ENCODE results near the gene VPS35L.
A peak's percentile ranks its signal among the peaks of the same experiment; 100 is the strongest.

VPS35L gene, protein sequence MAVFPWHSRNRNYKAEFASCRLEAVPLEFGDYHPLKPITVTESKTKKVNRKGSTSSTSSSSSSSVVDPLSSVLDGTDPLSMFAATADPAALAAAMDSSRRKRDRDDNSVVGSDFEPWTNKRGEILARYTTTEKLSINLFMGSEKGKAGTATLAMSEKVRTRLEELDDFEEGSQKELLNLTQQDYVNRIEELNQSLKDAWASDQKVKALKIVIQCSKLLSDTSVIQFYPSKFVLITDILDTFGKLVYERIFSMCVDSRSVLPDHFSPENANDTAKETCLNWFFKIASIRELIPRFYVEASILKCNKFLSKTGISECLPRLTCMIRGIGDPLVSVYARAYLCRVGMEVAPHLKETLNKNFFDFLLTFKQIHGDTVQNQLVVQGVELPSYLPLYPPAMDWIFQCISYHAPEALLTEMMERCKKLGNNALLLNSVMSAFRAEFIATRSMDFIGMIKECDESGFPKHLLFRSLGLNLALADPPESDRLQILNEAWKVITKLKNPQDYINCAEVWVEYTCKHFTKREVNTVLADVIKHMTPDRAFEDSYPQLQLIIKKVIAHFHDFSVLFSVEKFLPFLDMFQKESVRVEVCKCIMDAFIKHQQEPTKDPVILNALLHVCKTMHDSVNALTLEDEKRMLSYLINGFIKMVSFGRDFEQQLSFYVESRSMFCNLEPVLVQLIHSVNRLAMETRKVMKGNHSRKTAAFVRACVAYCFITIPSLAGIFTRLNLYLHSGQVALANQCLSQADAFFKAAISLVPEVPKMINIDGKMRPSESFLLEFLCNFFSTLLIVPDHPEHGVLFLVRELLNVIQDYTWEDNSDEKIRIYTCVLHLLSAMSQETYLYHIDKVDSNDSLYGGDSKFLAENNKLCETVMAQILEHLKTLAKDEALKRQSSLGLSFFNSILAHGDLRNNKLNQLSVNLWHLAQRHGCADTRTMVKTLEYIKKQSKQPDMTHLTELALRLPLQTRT

DNA sequence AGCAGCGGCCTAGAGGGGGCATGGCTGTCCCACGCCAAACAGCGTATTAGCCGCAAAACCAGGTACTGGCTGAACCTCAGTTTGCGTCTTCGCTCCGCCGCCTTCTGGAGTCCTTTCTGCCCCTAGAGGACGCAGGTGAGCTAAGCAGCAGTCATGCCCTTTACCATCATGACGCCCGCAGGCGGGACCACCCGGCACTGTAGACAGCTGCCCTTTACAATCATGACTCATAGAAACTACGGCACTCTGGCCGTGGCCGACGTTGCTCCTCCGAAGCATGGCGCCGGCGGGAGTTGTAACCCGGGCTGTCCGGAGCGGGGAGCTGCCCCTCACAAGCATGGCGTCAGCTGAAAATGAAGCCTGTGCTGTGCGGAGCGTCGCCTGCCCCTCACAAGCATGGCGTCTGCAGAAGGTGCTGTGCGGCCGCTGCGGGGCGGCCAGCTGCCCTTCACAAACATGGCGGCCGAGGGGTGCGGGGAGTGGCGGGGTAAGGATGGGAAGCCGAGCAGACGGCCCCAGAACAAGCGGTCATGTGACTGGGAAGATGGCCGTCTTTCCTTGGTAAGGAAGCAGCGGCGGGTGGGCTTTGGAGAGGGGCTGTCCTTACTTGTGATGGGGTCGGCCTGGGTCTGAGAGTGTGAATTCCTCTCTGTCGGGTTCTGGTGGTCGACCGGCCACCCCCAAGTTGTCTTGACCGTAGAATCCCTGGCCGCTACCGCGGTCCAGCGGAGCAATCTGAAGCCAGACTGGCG lies at the start of gene VPS35L:
TSS of gene VPS35L (plus strand) at position 518 of the 752 bp plus-strand sequence. CDS start at position 545, 27 bp downstream.
- peak; percentile 92 to 95 for DNase-seq (ENCODE audit: low read depth in 2 of 2)

DNA sequence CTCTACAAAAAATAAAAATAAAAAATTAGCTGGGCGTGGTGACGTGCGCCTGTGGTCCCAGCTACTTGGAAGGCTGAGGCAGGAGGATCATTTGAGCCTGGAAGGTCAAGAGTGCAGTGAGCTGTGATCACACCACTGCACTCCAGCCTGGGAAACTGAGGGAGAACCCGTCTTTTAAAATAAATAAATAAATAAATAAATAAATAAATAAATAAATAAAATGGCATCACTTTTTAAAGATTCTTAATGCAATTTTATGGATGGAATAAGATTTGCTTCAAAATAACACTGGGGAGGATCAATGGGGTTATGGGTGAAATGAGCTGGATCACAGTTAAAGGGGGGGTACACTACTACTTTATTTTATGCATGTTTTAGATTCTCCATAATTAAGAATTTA lies 48.5 kb upstream of the VPS35L start:
- no peak for DNase-seq (ENCODE audit: low read depth in 2 of 2)

DNA sequence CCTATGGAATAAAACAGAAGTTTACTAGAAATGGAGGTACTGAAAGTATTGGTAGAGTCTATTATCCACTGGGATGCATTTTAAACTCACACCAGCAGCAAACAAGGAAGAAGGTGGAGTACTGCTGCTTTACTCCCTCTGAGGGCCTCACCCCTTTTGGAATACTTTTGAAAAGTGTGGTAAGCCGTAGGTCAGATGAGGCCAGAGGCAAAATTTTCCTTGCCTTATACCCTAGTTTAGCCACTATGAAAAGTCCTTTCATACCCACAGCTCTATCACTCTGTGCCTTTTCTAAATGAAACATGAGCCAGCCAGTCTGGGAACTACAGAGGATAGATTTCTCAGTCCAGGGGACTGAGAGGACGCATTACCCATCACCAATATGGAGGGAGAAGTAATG lies 47.6 kb upstream of the VPS35L start:
- no peak for DNase-seq (ENCODE audit: low read depth in 2 of 2)

DNA sequence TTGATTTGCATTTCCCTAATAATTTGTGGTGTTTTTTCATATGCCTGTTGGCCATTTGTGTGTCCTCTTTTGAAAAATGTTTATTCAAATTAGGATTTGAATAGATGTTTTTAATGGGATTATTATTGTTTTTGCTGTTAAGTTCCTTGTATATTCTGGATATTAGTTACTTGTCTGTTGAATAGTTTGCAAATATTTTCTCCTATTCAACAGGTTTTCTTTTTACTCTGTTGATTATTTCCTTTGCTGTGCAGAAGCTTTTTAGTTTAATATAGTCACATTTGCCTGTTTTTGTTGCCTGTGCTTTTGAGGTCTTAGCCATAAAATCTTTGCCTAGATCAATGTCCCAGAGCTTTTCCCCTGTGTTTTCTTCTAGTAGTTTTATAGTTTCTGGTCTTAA lies 43.2 kb upstream of the VPS35L start:
- no peak for DNase-seq (ENCODE audit: low read depth in 2 of 2)

DNA sequence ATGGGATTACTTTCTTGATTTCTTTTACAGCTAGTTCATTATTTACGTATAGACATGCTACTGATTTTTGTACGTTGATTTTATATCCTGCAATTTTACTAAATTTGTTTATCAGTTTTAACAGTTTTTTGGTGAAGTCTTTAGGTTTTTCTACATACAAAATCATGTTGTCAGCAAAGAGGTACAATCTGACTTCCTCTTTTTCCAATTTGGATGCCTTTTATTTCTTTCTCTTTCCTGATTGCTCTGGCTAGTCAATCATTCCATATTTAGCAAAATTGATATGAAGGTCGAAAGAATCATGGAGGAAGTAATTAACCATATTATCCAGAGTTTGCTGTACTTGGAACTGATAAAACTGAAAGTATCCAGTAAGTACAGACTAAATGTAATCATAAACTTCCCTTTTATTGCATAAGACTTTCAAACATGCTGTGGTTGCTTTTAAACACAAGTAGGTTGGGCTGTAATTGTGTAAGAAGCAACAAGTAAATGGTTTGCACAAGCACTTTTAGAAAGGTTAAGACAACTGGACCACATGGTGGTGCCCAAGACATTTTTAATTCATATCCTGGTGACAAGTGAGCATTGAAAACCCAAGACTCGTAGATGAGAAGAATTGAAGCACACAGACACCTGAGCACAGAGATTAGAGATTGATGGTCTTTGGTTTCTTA lies 42.0 kb upstream of the VPS35L start:
- no peak for DNase-seq (ENCODE audit: low read depth in 2 of 2)

DNA sequence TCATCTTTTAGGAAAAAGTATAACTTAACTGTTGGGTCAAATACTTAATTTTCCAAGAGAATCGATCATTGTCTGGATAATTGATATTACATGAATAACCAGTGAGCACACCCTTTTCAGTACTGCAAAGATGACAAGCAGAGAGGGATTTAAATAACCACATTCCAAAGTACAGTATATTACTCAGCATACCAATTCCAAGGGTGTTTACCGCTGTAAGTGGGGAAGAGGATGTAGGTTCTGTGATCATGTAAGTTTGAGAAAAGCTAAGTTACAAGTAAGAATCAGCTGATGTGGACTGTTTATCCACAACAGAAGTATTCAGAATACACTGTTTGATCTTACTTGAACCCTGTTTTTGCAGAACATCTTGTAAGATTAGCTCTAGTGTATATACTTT lies 39.7 kb upstream of the VPS35L start:
- no peak for DNase-seq (ENCODE audit: low read depth in 2 of 2)

DNA sequence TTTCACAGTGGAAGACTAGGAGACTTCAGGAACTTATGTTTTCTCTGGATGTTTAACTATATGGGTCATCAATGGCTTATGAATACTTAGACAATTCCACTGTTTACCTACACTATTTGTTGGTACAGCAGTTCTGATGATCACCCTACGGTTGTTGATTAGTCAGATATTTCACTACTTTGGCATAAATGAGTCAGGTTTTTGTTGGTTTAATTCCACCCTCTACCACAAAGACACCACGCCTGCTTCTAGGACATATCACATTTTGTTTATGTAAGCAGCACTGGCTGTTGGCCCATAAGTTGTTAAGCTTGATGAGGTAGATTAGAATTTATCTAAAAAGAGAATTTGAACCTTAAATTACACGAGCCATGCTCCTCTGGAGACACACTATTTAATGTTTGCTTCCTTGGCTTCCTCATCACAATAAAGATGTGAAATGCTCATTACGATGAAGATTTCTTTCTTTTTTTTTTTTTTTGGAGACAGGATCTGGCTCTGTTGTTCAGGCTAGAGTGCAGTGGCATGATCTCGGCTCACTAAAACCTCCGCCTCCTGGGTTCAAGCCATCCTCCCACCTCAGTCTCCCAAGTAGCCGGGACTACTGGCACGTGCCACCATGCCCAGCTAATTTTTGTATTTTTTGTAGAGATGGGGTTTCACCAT lies 37.9 kb upstream of the VPS35L start:
- no peak for DNase-seq (ENCODE audit: low read depth in 2 of 2)

DNA sequence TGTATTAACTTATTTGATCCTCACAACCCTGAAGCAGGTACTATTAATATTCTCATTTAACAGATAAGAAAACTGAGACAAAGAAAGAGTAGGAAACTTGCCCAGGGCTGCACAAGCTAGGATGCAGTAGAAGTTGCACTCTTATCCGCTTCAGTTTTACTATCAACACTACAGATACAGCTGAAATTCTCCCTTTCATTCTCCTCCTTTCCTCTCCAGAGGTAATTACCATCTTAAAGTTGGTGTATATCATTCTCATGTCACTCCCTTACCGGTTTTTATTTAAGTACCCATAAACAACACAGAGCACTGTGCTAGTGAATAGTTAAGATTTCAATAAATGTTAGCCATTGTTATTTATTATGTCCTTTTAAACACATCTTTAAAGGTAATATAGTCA lies 37.1 kb upstream of the VPS35L start:
- DNase-seq (ENCODE audit: low read depth in 2 of 2): no peak

DNA sequence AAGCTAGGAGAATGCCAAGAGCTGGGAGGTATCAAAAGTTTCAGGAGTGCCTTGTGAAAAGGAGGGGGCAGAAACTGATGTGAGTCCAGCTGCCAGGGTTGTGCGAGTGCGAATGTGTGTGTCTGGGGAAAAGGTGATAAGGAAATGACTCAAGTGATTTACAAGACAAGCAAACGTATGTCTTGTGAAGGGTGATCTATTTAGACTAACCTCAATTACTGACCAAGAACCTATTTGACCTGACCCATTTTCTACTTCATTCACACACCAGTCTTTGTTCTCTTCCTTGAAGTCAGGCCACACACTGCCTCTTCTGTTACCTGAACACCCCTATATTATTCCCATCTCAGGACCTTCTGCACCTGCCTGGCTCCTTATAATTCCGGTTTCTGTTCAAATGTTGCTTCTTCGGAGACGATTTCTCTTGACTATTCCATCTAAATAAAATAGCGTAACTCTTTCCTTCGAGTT lies 34.6 kb upstream of the VPS35L start:
- no peak for DNase-seq (ENCODE audit: low read depth in 2 of 2)

DNA sequence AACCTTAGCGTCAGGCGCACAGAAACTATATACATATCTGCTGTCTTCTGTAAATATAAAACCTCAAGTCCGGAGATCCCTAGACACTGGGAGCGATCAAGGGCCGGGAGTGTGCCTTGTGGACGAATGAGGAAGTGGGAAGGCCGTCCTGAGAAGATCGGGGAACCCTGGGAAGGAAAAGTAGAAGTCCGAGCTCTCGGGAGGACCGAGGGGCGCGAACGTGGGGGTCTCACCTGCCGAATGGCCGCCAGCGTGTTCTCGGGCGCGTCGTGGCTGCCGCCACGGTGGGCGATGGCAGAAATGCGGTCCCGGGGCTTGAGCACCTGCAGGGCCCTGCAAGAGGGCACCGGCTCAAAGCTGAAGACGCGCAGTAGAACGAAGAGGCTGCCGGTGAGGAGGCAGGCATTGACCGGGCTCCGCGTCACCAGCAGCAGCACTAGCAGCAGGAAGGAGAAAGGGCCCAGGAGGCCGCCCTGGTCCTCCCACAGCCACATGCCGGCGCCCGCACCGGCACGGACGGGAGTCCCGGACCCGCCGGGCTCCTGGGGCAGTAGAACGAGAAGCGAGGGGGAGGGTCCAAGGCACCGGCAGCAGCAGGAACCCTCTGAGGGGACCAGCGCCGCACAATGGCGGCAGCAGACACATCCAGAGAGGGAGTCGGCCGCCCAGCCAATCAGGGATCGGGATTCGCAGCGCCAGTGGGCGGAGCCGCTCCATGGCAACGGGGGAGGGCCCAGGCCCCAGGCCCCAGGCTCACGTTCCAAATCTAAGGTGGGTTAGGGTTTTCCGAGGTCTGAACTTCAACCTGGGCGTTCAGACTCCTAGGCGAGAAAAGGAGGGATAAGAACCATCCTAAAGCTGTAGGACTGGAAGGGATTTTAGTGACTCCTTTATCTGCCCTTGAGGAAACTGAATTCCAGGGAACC lies 33.8 kb upstream of the VPS35L start, which contains the start of gene GDE1:
TSS of gene GDE1 (minus strand) at position 628 of the 926 bp plus-strand sequence. CDS start at position 494, 134 bp downstream.
- peak; percentile 89 to 92 for DNase-seq (ENCODE audit: low read depth in 2 of 2)

DNA sequence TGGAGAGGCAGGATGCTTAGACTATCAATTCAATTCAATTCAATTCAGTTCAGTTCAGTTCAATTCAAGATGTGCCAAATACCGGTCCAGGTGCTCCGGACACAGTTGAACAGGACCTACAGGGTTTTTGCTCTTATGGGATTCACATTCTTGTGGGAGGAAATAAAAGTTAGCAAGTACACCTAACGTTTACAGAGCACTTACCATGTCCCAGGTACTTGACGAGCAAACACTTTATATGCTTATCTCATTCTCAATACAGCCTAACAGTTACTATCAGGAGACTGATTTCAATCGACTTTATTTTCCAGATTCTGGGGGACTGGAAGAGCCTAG lies 33.1 kb upstream of the VPS35L start:
- no peak for DNase-seq (ENCODE audit: low read depth in 2 of 2)

DNA sequence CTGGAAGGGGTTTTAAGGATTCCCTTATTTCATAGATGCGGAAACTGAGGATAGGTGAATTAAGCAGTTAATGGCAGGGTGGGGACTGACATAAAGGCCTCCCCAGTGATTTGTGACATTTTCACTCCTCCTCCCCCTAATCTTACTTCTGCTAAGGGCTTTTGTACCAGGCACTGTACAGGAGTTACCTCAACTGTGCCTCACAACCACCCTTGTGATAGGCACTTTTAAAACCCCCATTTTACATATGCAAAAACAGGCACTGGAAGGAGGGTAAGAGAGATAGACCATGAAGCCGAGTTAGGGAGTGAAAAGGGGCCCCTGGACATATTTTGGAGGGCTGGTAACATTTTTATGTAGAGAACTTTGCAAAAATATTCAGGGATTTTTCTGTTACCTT lies 32.7 kb upstream of the VPS35L start:
- DNase-seq (ENCODE audit: low read depth in 2 of 2): no peak

DNA sequence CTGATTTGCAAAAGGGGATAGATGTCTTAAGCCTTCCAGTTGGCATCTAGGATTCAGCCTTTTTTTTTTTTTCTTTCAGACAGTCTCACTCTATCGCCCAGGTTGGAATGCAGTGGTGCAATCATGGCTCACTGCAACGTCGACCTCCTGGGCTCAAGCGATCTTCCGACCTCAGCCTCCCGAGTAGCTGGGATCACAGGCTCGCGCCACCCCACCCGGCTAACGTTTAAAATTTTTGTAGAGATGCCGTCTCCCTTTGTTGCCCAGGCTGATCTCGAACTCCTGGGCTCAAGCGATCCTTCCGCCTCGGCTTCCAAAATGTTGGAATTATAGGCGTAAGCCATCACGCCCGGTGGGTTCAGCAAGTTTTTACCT lies 32.3 kb upstream of the VPS35L start:
- no peak for DNase-seq (ENCODE audit: low read depth in 2 of 2)

DNA sequence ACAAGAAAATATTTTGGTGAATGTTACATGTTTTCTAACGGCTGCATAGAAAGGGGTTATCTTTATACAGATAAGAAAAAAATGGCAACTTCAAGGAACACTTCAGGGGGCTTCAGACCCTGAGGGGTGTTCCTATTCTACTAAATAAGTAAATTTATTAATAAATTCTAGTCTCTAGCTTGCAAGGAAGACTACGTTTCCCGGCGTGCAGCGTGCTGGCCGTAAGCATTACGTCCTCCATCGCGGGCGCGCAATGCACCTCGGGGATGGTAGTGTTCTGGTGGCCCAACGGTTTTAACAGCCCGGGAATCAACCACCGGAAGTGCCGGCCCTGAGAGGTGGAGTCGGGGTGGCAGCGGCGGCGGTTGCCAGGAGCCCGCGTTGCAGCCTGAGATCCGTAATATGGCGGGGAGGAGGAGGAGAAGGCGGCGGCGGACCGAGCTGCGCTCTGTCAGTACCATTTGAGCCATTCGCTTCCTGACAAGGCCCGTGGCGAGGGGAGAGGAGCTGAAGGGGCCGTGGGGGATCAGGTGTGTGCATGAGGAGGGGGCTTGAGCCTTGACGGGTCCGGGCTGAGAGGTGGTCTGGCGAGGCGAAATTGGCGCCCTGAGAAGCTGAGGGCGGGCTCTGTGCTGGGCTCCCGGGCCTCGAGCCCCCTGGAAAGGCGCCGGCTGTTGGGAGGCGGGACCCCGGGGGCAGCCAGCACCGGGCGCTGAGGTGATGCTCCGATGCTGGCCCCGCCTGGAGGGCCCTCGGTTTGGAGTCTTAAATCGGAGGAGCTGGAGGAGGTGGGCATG lies 31.7 kb upstream of the VPS35L start, which contains the start of gene CCP110:
TSS of gene CCP110 (plus strand) at position 384 of the 797 bp plus-strand sequence. CDS start 3,940 bp downstream, outside the sequence.
- peak; percentile 89 to 92 for DNase-seq (ENCODE audit: low read depth in 2 of 2)

DNA sequence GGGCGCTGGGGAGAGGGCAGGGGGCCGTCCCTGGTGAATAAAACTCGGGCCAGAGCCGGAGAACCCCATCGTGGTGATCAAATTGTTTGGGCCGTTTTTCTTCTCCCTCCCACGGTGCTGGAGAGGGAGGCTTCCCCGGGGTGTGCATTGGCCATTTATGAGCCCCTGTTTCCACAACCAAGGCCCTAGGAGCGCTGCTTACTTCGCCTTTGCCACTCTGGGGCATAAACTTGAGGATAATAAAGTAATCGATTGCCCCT lies 31.2 kb upstream of the VPS35L start:
- no peak for DNase-seq (ENCODE audit: low read depth in 2 of 2)

DNA sequence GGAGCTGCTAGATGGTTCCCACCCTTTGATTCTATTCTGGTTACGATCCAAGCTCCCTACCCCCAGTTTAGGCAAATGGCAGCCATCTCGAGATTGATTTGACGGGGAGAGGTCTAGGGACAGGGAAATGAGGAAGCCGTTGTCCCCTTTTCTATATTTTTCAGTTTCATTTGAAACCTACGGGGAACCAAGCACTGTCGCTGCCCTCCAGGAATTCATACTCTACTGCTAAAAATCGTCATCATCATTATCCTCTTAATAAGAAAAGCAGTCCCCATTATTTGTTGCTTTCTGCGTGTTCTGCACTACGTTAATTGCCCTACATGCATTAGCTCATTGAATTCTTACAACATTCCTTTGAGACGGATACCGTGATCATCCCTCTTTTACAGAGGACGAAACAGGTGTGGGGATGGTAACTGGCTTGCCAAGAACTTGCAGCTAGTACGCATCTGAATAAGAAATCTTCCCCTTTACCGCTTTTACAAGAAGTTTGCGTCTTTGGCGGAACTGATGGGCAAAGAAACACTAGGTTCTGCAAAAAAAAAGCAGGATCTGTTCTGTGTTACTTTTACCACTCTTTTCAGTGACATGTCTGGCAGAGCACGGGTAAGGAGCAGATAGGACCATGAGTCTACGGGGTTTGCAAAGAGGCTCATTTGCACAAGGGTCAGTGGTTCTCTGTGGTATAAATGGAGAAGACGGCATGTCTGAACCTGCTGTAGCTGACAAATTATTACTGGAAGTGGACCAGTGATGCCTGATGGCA lies 30.7 kb upstream of the VPS35L start:
- no peak for DNase-seq (ENCODE audit: low read depth in 2 of 2)

DNA sequence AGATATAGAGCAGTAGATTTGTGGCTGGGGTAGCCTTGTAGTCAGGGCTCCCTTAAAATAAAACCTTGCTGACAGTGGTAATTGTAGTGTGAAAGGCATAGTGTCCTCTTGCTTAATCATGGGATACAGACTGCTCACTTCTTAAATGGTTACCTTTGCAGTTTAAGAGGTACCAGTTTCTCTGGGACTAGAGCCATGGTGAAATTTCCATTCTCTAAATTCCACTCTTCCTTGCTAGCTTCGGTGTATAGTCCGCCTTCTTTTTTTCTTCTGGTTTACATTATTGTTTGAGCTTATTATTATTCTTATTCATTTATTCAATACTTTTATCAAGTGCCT lies 30.1 kb upstream of the VPS35L start:
- no peak for DNase-seq (ENCODE audit: low read depth in 2 of 2)

DNA sequence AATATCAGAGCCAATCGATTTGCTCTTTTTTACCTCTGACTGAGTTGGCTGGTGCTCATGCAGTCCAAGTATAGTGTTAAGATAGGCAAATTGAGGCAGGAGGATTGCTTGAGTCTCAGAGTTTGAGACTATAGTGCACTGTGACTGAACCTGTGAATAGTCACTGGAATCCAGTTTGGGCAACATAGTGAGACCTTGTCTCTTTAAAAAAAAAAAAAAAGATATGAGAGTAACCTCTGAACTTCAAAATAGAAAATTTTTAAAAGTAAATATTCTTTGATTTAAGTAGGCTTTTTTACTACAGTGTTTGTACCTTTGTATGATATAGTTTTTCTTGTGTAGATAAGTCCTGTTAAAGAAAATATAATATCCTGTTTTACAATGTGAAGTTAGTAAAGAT lies 28.3 kb upstream of the VPS35L start:
- DNase-seq (ENCODE audit: low read depth in 2 of 2): no peak
